Astrocyte (in vitro differentiated cells and primary cell): ENCODE results near the gene TMEM37.

Source experiments
- EZH2 ChIP-seq: IDR thresholded peaks from 2 replicates; pipeline ENCODE4 v1.6.1; 2012; ENCODE audit warnings: mild to moderate bottlenecking, low read length, inconsistent platforms; ENCODE audit not compliant: insufficient read depth
- TF ChIP-seq, protein P1 (sequence below): IDR thresholded peaks from 2 replicates; pipeline ENCODE4 v1.5.1; 2011; ENCODE audit warnings: low read depth, mild to moderate bottlenecking, inconsistent platforms, low read length, moderate library complexity; ENCODE audit not compliant: insufficient read depth

- TF ChIP-seq, protein P1, sequence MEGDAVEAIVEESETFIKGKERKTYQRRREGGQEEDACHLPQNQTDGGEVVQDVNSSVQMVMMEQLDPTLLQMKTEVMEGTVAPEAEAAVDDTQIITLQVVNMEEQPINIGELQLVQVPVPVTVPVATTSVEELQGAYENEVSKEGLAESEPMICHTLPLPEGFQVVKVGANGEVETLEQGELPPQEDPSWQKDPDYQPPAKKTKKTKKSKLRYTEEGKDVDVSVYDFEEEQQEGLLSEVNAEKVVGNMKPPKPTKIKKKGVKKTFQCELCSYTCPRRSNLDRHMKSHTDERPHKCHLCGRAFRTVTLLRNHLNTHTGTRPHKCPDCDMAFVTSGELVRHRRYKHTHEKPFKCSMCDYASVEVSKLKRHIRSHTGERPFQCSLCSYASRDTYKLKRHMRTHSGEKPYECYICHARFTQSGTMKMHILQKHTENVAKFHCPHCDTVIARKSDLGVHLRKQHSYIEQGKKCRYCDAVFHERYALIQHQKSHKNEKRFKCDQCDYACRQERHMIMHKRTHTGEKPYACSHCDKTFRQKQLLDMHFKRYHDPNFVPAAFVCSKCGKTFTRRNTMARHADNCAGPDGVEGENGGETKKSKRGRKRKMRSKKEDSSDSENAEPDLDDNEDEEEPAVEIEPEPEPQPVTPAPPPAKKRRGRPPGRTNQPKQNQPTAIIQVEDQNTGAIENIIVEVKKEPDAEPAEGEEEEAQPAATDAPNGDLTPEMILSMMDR = no peak
- no peak for TF ChIP-seq EZH2
These were observed 55.2 kb downstream of the TMEM37 start for GRCh38 chr2:119486886-119487285.
